Stimulated activated CD4-positive, alpha-beta T cell treated with anti-CD3 and anti-CD28 coated beads, Interleukin-1b, Interleukin-23, amount 100 ng/mL, for 24 hours (primary cell): ENCODE measurements around the gene PTCHD1.

ENCODE experiments used
- DNase-seq, 4 experiments: peaks; one replicate each; pipeline ENCODE4 v3.0.0-alpha.2; 2020; ENCODE audit warnings: low read depth in 4 of 4, low spot score in 1 of 4

PTCHD1 gene

GRCh38 chrX:23394421-23394820 lies 59.8 kb downstream of the PTCHD1 start:
- DNase-seq = no peak

- DNase-seq = no peak
Observed at GRCh38 chrX:23396263-23396662, 61.6 kb downstream of the PTCHD1 start.

DNA sequence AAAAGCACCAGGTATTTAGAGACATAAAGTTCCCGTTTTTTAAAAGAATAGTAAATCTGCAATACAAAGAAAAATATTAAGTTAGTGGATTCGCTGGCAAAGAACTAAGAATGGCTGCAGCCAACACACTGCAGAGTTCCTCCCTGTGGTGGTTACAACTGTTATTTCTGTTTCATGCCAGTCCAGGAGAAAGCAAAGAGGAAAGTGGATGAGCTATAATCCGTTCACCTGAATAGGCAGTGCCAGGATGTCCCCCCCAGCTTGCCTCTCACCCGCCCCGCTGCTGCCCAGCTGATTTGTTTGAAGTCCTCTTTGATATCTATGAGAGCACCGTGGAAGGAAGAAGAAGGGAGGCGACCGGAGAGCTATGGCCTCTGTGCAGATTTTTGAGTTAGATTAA lies 63.9 kb downstream of the PTCHD1 start:
- no peak for DNase-seq

- DNase-seq = no peak
Observed at GRCh38 chrX:23403849-23404248, 69.2 kb downstream of the PTCHD1 start.

DNA sequence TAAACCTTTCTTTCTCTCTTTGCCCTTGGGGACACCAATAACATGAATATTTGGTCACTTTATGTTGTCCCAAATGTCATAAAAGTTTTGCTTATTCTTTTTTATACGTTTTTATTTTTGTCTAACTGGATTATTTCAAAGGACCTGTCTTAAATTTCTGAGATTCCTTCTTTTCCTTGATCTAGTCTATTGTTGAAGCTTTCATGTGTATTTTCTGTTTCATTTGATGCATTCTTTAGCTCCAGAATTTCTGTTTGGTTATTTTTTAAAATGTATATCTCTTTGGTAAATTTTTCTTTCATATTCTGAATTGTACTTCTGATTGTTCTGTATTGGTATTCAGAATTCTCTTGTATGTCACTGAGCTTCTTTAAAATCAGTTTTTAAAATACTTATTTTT lies 88.3 kb downstream of the PTCHD1 start:
- no peak for DNase-seq

- no peak for DNase-seq
Observed at GRCh38 chrX:23434356-23434884, 99.8 kb downstream of the PTCHD1 start.

DNA sequence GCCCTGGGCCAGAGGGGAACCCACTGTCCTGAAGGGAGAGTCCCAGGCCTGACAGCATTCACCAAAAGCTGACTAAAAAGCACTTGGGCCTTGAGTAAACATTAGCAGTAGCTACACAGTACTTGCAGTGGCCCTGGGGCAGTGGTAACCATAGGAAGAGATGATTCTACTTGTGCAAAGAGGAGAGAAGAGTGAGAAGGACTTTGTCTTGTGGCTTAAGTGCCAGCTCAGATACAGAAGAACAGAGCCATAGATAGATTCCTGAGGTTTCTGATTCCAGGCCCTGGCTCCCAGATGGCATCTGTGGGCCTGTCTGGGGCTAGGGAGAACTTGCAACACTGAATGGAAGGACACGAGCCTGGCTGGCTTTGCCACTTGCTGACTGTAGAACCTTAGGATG lies 100.5 kb downstream of the PTCHD1 start:
- no peak for DNase-seq

DNA sequence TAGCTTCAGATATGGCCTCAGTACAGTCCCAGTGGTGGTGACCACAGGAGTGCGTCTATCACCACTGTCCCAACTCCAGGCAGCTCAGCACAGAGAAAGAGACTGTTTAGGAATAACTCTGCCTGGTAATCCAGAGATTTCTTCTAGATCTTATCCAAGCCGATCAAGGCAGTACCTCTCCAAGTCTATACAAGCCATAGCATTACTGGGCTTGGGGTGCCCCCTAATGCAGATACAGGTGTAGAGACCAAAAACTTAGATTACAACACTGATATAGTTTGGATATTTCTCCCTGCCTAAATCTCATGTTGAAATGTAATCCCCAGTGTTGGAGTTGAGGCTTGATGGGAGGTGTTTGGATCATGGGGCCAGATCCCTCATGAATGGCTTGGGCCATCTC lies 100.9 kb downstream of the PTCHD1 start:
- DNase-seq = no peak

DNA sequence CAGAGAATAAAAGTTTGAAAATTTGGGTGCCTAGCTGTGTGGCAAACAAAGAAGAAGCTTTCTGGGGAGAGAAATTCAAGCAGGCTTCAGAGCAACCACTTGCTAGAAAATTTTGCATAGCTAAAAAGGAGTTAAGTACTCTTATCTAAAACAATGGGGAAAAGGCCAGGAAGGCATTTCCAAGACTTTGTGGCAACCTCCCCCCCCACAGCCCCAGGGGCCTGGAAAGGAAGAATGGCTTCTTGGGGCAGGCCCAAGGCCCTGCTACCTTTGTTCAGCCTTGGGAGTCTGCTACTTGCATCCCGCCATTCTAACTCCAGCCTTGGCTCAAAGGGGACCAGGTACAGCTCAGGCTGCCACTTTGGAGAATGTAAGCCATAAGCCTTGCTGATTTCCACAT lies 102.2 kb downstream of the PTCHD1 start:
- DNase-seq = no peak

DNA sequence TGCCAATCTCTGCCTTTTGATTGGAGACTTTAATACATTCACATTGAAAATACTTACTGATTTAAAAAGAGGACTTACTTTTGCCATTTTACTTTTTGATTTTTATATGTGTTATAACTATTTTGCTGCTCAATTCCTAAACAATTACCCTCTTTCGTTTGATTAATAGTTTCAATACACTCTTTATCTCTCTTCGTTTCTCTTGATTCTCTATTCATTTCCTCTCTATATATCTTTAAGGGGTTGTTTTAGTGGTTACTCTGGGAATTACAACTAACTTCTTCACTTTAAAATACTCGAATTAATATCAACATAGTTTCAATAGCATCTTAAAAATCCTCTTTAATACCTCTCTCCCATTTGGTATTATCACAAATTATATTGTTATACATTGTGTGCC lies 116.6 kb downstream of the PTCHD1 start:
- no peak for DNase-seq
